Ovary (tissue), 3 donors: ENCODE data around the gene URM1.

Experiments
- CTCF ChIP-seq, 3 donors: fragments of 450-650 bp in 2 of 3; fragments of 200-600 bp in 1 of 3; IDR thresholded peaks; one replicate each; pipeline versions ENCODE4 v1.5.1 to v1.8.0; 2016 to 2022; ENCODE audit warnings: antibody characterized with exemption in 3 of 3, mild to moderate bottlenecking in 1 of 3
- EP300 ChIP-seq: sonication (generic); formaldehyde crosslinking; IDR thresholded peaks from one replicate; pipeline ENCODE4 v1.6.1; 2017; ENCODE audit warnings: antibody characterized with exemption
- donor health status: DM: no; HTN: no; CAD: no.

- TF ChIP-seq CTCF (IDR thresholded peaks at IDR 0.05) (no peak), EP300 (no peak)
Observed at GRCh38 chr9:128435611-128436010, 64.4 kb downstream of the URM1 start.
